GM12892 (cell line): ENCODE results near the gene ZNF385C.

ENCODE experiments used
- POLR2A ChIP-seq: IDR thresholded peaks from 2 replicates; pipeline ENCODE4 v1.6.1; 2011; ENCODE audit warnings: low read depth, low read length, control low read depth
- POLR2AphosphoS5 ChIP-seq: IDR thresholded peaks from 2 replicates; pipeline ENCODE4 v1.6.1; 2011; ENCODE audit warnings: low read depth, low read length, control low read depth
- TAF1 ChIP-seq: IDR thresholded peaks from 2 replicates; pipeline ENCODE4 v1.6.1; 2011; ENCODE audit warnings: low read depth, mild to moderate bottlenecking, control low read depth, low read length, borderline replicate concordance

DNA sequence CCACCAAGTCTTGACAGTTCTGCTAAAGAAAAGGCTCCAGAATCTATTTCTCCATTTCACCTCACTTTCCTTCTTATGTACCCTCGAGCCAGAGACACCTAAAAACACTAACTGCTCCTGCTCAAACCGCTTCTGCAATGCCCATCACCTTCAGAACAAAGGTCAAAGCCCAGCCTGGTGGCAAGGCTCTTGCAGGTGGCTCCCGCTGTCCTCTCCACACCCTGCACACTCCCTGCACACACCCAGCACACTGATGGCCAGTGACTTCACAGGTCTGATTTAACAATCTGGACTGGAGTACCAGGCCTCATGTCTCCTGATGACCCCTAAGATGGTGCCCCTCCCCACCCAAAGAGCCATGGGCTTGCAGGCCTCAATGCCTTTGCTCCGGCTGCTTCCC, 38.0 kb downstream of the ZNF385C start:
- TF ChIP-seq POLR2AphosphoS5 (no peak), TAF1 (no peak), POLR2A (no peak)
